CD4-positive, alpha-beta T cell treated with Interleukin-4 for 4 hours (primary cell): Measurements from ENCODE around the gene NLRC3.
"Not testable (repeated sequence)": the region's sequence is repeated elsewhere in the genome, so short reads cannot be mapped to it uniquely, and the experiment has no call there.

ENCODE experiments used
- DNase-seq: peaks from one replicate; pipeline ENCODE4 v3.0.0-alpha.2; 2020

The NLRC3 gene

GRCh38 chr16:3577302-3577752, at the start of gene NLRC3:
NLRC3 (minus strand) TSS chr16:3577403; CDS start chr16:3565036, 12,367 bp downstream.
- DNase-seq = peak; percentile 63

GRCh38 chr16:3625911-3626732, 48.9 kb upstream of the NLRC3 start:
- DNase-seq = peak; percentile 55

GRCh38 chr16:3625331-3625730, 48.1 kb upstream of the NLRC3 start:
- DNase-seq = no peak

- no peak for DNase-seq
Observed at GRCh38 chr16:3623642-3624041, 46.4 kb upstream of the NLRC3 start.

GRCh38 chr16:3618769-3619141, 41.6 kb upstream of the NLRC3 start:
- DNase-seq = no peak

GRCh38 chr16:3612510-3613466, 35.6 kb upstream of the NLRC3 start:
- DNase-seq = no peak

- DNase-seq = peak; percentile 87
Observed at GRCh38 chr16:3611146-3611975, 34.2 kb upstream of the NLRC3 start, which contains the start of gene SLX4. SLX4 (minus strand) TSS chr16:3611606; CDS start chr16:3608964, 2,642 bp downstream.

GRCh38 chr16:3610698-3611145, 33.5 kb upstream of the NLRC3 start:
- DNase-seq = no peak

GRCh38 chr16:3609895-3610697, 32.9 kb upstream of the NLRC3 start:
- DNase-seq = no peak

GRCh38 chr16:3608976-3609375, 31.8 kb upstream of the NLRC3 start:
- DNase-seq = not testable (repeated sequence)

- DNase-seq = no peak
Observed at GRCh38 chr16:3608069-3608468, 30.9 kb upstream of the NLRC3 start.

- no peak for DNase-seq
Observed at GRCh38 chr16:3607634-3608033, 30.4 kb upstream of the NLRC3 start.

GRCh38 chr16:3607161-3607560, 30.0 kb upstream of the NLRC3 start:
- no peak for DNase-seq

- no peak for DNase-seq
Observed at GRCh38 chr16:3606441-3606840, 29.2 kb upstream of the NLRC3 start.

GRCh38 chr16:3602320-3602653, 25.1 kb upstream of the NLRC3 start:
- DNase-seq = no peak

- DNase-seq = no peak
Observed at GRCh38 chr16:3601614-3602319, 24.6 kb upstream of the NLRC3 start.

- DNase-seq = no peak
Observed at GRCh38 chr16:3599922-3600321, 22.7 kb upstream of the NLRC3 start.

- DNase-seq = no peak
Observed at GRCh38 chr16:3599121-3599520, 21.9 kb upstream of the NLRC3 start.

GRCh38 chr16:3598236-3598635, 21.0 kb upstream of the NLRC3 start:
- no peak for DNase-seq

GRCh38 chr16:3597676-3598075, 20.5 kb upstream of the NLRC3 start:
- no peak for DNase-seq

GRCh38 chr16:3597226-3597625, 20.0 kb upstream of the NLRC3 start:
- DNase-seq = no peak
